Activated naive CD4-positive, alpha-beta T cell treated with anti-CD3 and anti-CD28 coated beads for 36 hours (primary cell): ENCODE data around the gene TRAPPC2L. TPM values are rescaled to one million over a fixed set of nuclear protein-coding genes. Genes with fewer than 3 reads are reported as not detected.

Experiments used
- CTCF ChIA-PET: fragments of 350-600 bp; sonication (Branson Sonifier 250); formaldehyde crosslinking; loops from one replicate; lab custom pipeline; 2021; ENCODE audit warnings: antibody characterized with exemption; lab: Charles Lee
- DNase-seq: peaks from one replicate; pipeline ENCODE4 v3.0.0-alpha.2; 2020
- H3K27ac Mint-ChIP-seq: one replicate; pipeline ENCODE4 v1.8.0; 2021; ENCODE audit warnings: mild to moderate bottlenecking, mixed read lengths
- H3K27me3 Mint-ChIP-seq: one replicate; pipeline ENCODE4 v1.8.0; 2021; ENCODE audit warnings: low read depth, mixed read lengths
- H3K36me3 Mint-ChIP-seq: one replicate; pipeline ENCODE4 v1.8.0; 2021; ENCODE audit warnings: low read depth, mixed read lengths
- H3K4me1 Mint-ChIP-seq: one replicate; pipeline ENCODE4 v1.8.0; 2021; ENCODE audit warnings: low read depth, mixed read lengths
- H3K4me3 Mint-ChIP-seq: one replicate; pipeline ENCODE4 v1.8.0; 2021; ENCODE audit warnings: mild to moderate bottlenecking, moderate library complexity, mixed read lengths
- H3K9me3 Mint-ChIP-seq: one replicate; pipeline ENCODE4 v1.8.0; 2021; ENCODE audit warnings: mixed read lengths
- intact Hi-C: fragments of 100-400 bp; cut with micrococcal nuclease; formaldehyde crosslinking; loops from one replicate; pipeline ENCODE4 v1.15.1; 2023
- total RNA-seq, 2 experiments: library from RNA; stranded (reverse); gene quantifications; one replicate each; pipeline ENCODE4 v1.2.3, GENCODE V29; 2021

The TRAPPC2L gene
- total RNA-seq, 2 experiments from 2014 or later = 57.7 to 66.1 TPM

DNA sequence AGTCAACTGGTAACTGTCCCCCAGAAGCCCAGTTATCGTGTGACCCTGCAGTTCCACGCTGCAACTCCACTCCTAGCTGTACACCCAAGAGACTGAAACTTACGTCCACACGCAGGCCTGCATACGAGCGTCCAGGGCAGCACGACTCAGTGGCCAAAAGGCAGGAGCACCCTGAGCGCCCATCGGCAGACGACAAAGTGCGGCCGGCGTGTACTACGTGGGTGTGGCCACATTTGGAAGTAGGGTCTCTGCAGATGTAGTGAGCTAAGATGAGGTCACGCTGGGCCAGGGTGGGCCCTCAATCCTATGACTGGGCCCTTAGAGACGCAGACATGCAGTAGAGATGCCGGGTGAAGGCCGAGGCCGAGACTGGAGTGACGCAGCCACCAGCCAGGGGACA lies 13.7 kb upstream of the TRAPPC2L start:
- H3K27ac Mint-ChIP-seq = no peak overlapping the region
- H3K36me3 Mint-ChIP-seq = no peaks in the 10 kb centered on the region
- H3K9me3 Mint-ChIP-seq = no peaks in the 10 kb centered on the region
- H3K4me1 Mint-ChIP-seq = no peaks in the 10 kb centered on the region
- no peak for DNase-seq
- no peaks in the 10 kb centered on the region for H3K27me3 Mint-ChIP-seq
- no peak overlapping the region for H3K4me3 Mint-ChIP-seq
- CTCF ChIA-PET = no interaction called here
- intact Hi-C loops = no loop called here

- DNase-seq = no peak
- CTCF ChIA-PET = no interaction called here
- Mint-ChIP-seq H3K27ac (no peak overlapping the region), H3K27me3 (no peaks in the 10 kb centered on the region), H3K4me1 (no peaks in the 10 kb centered on the region), H3K9me3 (no peaks in the 10 kb centered on the region), H3K36me3 (no peaks in the 10 kb centered on the region), H3K4me3 (no peak overlapping the region)
- intact Hi-C loops = no loop called here
Observed at GRCh38 chr16:88844419-88845036, 12.4 kb upstream of the TRAPPC2L start.

- H3K4me3 Mint-ChIP-seq = no peak overlapping the region
- DNase-seq = no peak
- intact Hi-C loops = no loop called here
- CTCF ChIA-PET = interaction anchor here (0.7 kb wide), 1 partner anchor 649 kb away, joined by 3 read pairs; no protein-coding TSS in a partner anchor
- no peaks in the 10 kb centered on the region for H3K27me3 Mint-ChIP-seq
- H3K36me3 Mint-ChIP-seq = no peaks in the 10 kb centered on the region
- no peaks in the 10 kb centered on the region for H3K4me1 Mint-ChIP-seq
- H3K27ac Mint-ChIP-seq = no peak overlapping the region
- H3K9me3 Mint-ChIP-seq = no peaks in the 10 kb centered on the region
Observed at GRCh38 chr16:88846088-88846487, 10.8 kb upstream of the TRAPPC2L start.

DNA sequence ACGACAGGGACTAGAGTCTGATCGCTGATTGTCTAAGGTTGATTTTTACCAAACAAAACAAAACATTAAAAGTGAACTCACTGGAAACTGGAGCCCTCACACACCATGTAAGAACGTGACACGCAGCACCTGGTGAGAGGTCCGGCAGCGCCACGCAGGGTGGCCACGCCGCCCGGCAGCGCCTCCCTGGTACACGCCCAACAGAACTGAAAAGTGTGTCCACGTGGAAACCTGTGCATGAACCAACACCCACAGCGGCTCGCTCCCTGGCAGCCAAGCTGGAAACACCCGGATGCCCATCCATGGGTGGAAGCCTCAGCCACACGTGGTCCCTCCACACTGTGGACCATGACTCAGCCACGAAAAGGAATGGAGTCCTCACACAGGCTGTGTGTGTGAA lies 9.3 kb upstream of the TRAPPC2L start:
- H3K9me3 Mint-ChIP-seq = no peaks in the 10 kb centered on the region
- no peak overlapping the region for H3K27ac Mint-ChIP-seq
- intact Hi-C loops = no loop called here
- H3K27me3 Mint-ChIP-seq = no peaks in the 10 kb centered on the region
- H3K4me1 Mint-ChIP-seq = no peaks in the 10 kb centered on the region
- H3K4me3 Mint-ChIP-seq = no peak overlapping the region
- CTCF ChIA-PET = no interaction called here
- no peak for DNase-seq
- no peaks in the 10 kb centered on the region for H3K36me3 Mint-ChIP-seq

GRCh38 chr16:88848557-88848956 lies 8.4 kb upstream of the TRAPPC2L start:
- Mint-ChIP-seq H3K4me3 (no peak overlapping the region), H3K27me3 (no peaks in the 10 kb centered on the region)

DNA sequence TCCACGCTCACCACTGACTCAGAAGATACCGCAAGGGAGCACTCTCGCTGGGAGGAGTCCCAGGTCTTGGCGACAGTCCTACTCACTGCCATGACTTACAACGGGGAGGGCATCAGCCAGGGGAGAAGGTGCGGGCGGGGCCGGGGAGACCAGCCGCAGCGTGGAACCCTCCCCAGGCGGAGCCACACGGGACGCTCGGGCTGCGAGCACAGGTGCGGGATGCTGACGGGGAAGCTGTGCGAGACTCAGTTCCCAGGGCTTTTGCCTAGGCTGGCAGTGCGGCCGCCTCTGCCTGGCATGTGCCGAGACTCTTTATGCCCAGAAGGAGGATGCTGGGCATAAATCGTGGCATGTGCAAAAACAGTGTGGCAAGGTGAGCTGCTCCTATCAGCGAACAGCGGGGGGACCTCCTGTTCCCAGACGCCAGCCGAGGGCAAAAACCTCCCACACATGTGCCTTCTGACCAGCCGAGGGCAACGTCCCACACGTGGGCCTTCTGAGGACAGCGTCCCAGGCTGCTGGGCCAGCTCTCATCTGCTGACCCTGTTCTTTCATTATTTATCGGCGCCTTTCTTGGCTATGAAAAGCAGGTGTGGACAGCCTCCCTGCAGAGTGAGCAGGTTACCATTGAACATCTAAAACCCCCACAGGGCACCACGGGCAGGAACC lies 6.3 kb upstream of the TRAPPC2L start:
- H3K27me3 Mint-ChIP-seq = no peaks in the 10 kb centered on the region
- intact Hi-C loops = no loop called here
- H3K9me3 Mint-ChIP-seq = no peaks in the 10 kb centered on the region
- H3K4me1 Mint-ChIP-seq = peaks cover 6% of the 10 kb centered on the region
- no peak overlapping the region for H3K27ac Mint-ChIP-seq
- H3K4me3 Mint-ChIP-seq = no peak overlapping the region
- CTCF ChIA-PET = interaction anchor here (1.8 kb wide), 1 partner anchor 108 kb away, joined by 4 read pairs; no protein-coding TSS in a partner anchor
- no peaks in the 10 kb centered on the region for H3K36me3 Mint-ChIP-seq
- no peak for DNase-seq

More at GRCh38 chr16:88848557-88848956, 8.4 kb upstream of the TRAPPC2L start:
- Mint-ChIP-seq H3K27ac (no peak overlapping the region), H3K9me3 (no peaks in the 10 kb centered on the region), H3K4me1 (no peaks in the 10 kb centered on the region), H3K36me3 (no peaks in the 10 kb centered on the region)
- no peak for DNase-seq
- intact Hi-C loops = no loop called here
- CTCF ChIA-PET = no interaction called here

GRCh38 chr16:88851616-88852015 lies 5.3 kb upstream of the TRAPPC2L start:
- no peak overlapping the region for H3K4me3 Mint-ChIP-seq
- H3K27ac Mint-ChIP-seq = no peak overlapping the region
- H3K9me3 Mint-ChIP-seq = no peaks in the 10 kb centered on the region

GRCh38 chr16:88853325-88853941 lies 3.5 kb upstream of the TRAPPC2L start:
- Mint-ChIP-seq H3K4me1 (peaks cover 18% of the 10 kb centered on the region), H3K9me3 (no peaks in the 10 kb centered on the region), H3K36me3 (no peaks in the 10 kb centered on the region), H3K27me3 (no peaks in the 10 kb centered on the region), H3K27ac (no peak overlapping the region), H3K4me3 (no peak overlapping the region)
- DNase-seq = no peak
- intact Hi-C loops = no loop called here
- CTCF ChIA-PET = interaction anchor here (1.5 kb wide), 1 partner anchor 116 kb away, joined by 5 read pairs; no protein-coding TSS in a partner anchor

More at GRCh38 chr16:88851616-88852015, 5.3 kb upstream of the TRAPPC2L start:
- DNase-seq = no peak
- CTCF ChIA-PET = interaction anchor here (1.8 kb wide), 1 partner anchor 109 kb away, joined by 4 read pairs; no protein-coding TSS in a partner anchor
- no peaks in the 10 kb centered on the region for H3K27me3 Mint-ChIP-seq
- H3K36me3 Mint-ChIP-seq = no peaks in the 10 kb centered on the region
- intact Hi-C loops = no loop called here
- H3K4me1 Mint-ChIP-seq = peaks cover 10% of the 10 kb centered on the region

- Mint-ChIP-seq H3K4me3 (no peak overlapping the region), H3K36me3 (no peaks in the 10 kb centered on the region), H3K4me1 (peaks cover 23% of the 10 kb centered on the region), H3K9me3 (no peaks in the 10 kb centered on the region), H3K27ac (no peak overlapping the region), H3K27me3 (no peaks in the 10 kb centered on the region)
- intact Hi-C loops = no loop called here
- CTCF ChIA-PET = no interaction called here
- peak; percentile 8 for DNase-seq
Observed at GRCh38 chr16:88854306-88855111, 2.4 kb upstream of the TRAPPC2L start.

GRCh38 chr16:88855176-88855575 lies 1.8 kb upstream of the TRAPPC2L start:
- H3K27ac Mint-ChIP-seq = no peak overlapping the region
- no peaks in the 10 kb centered on the region for H3K9me3 Mint-ChIP-seq
- intact Hi-C loops = no loop called here
- H3K4me3 Mint-ChIP-seq = peak overlapping the region; percentile 41
- DNase-seq = no peak
- H3K4me1 Mint-ChIP-seq = peaks cover 23% of the 10 kb centered on the region
- H3K27me3 Mint-ChIP-seq = no peaks in the 10 kb centered on the region
- CTCF ChIA-PET = no interaction called here
- H3K36me3 Mint-ChIP-seq = no peaks in the 10 kb centered on the region

DNA sequence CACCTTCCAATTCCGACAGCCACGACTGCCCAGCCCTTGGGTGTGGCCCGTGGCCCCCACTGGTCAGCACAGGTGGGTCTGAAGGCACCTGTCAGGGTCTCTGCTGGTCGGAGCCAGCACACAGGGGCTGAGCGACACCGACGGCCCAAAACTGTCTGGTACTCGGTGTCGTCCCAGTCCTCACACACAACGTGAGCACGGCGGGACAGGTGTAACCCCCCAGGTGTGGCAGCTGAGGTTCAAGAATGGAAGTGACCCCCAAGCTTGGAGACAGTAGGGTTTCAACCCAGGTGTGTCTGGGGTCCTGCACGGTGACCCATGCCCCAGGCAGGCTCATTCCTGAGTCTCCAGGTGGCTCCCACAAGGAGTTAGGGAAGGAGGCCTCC lies 1.2 kb upstream of the TRAPPC2L start:
- no peaks in the 10 kb centered on the region for H3K27me3 Mint-ChIP-seq
- H3K4me3 Mint-ChIP-seq = peak overlapping the region; percentile 68
- H3K27ac Mint-ChIP-seq = no peak overlapping the region
- H3K9me3 Mint-ChIP-seq = no peaks in the 10 kb centered on the region
- intact Hi-C loops = loop anchor here (2.0 kb wide), 2 partner anchors 53 to 73 kb away; partner anchors contain the start of gene CDT1
- H3K4me1 Mint-ChIP-seq = peaks cover 23% of the 10 kb centered on the region
- no peak for DNase-seq
- CTCF ChIA-PET = no interaction called here
- no peaks in the 10 kb centered on the region for H3K36me3 Mint-ChIP-seq
